K562 (cell line): Measurements from ENCODE around the gene PCDH1. TPM values are rescaled to one million over a fixed set of nuclear protein-coding genes. Genes with fewer than 3 reads are reported as not detected.

Experiments used
- ATAC-seq: fragments of 200-7000 bp; cut with Tn5 transposase; 3 replicates; pipeline ENCODE4 v1.9.1; 2020; ENCODE audit warnings: moderate library complexity
- BruUV-seq: library from RNA; stranded (reverse); fragments of 400-500 nt; replicated peaks from 2 replicates; lab custom pipeline; 2021; lab: Mats Ljungman, UMichigan
- CTCF ChIA-PET: fragments of 300-600 bp; formaldehyde crosslinking; extraction: SDS; loops from one replicate; lab custom pipeline; 2021; ENCODE audit warnings: low intra/inter-chr PET ratio; lab: Yijun Ruan, JAX
- POLR2A ChIA-PET: fragments of 300-600, 350-650 bp; sonication (Branson Sonifier 250); formaldehyde crosslinking; extraction: SDS; loops from one replicate; lab custom pipeline; 2021; ENCODE audit warnings: antibody characterized with exemption, inconsistent platforms; lab: Yijun Ruan, JAX
- DNase-seq, 4 experiments: peaks; one replicate each; pipeline versions ENCODE4 v3.0.0 to v3.0.0-alpha.2; 2011 to 2018; ENCODE audit warnings: low spot score in 3 of 4, mixed read lengths in 3 of 4; ENCODE audit errors: extremely low read depth in 1 of 4
- FAIRE-seq: peaks from 2 replicates; lab custom pipeline; 2011; peaks lifted over from hg19 to GRCh38; lab: Jason Lieb, UNC
- H2AFZ ChIP-seq: 2 replicates; pipeline ENCODE4 v1.6.0; 2011; ENCODE audit warnings: low read depth, low read length, control low read depth, inconsistent platforms
- H3K27ac ChIP-seq: fragments of 200-600 bp; 3 replicates; pipeline ENCODE4 v1.8.0; 2011; ENCODE audit warnings: low read depth, mild to moderate bottlenecking, control low read depth, inconsistent platforms, low read length, moderate library complexity, mixed read lengths; ENCODE audit errors: extremely low read depth
- H3K27me3 ChIP-seq, 2 experiments: fragments of 300-600 bp in 1 of 2; 2 replicates in 1 of 2; 3 replicates in 1 of 2; pipeline versions ENCODE4 v1.6.0 to v1.8.0; 2011; ENCODE audit warnings: inconsistent platforms in 2 of 2, low read length in 2 of 2, mild to moderate bottlenecking in 1 of 2, mixed read lengths in 1 of 2, moderate library complexity in 1 of 2; ENCODE audit not compliant: control insufficient read depth in 2 of 2, insufficient read depth in 2 of 2
- H3K36me3 ChIP-seq: fragments of 300-600 bp; 3 replicates; pipeline ENCODE4 v1.8.0; 2011; ENCODE audit warnings: mild to moderate bottlenecking, low read length, inconsistent platforms; ENCODE audit not compliant: control insufficient read depth, insufficient read depth
- H3K4me1 ChIP-seq, 2 experiments: fragments of 200-600 bp in 1 of 2; replicated peaks in 1 of 2; 2 replicates in 1 of 2; 3 replicates in 1 of 2; pipeline versions ENCODE4 v1.5.1 to v1.8.0; 2011; ENCODE audit warnings: inconsistent platforms in 2 of 2, low read length in 2 of 2, mild to moderate bottlenecking in 1 of 2, mixed read lengths in 1 of 2, moderate library complexity in 1 of 2; ENCODE audit not compliant: control insufficient read depth in 2 of 2, insufficient read depth in 2 of 2
- H3K4me2 ChIP-seq: 2 replicates; pipeline ENCODE4 v1.6.1; 2011; ENCODE audit warnings: low read length, control low read depth, inconsistent platforms, mixed read lengths; ENCODE audit not compliant: insufficient read depth
- H3K4me3 ChIP-seq: fragments of 200-600 bp; sonication (generic), shearing (Covaris generic); 2 replicates; pipeline ENCODE4 v1.5.1; 2016; ENCODE audit warnings: control low read depth, inconsistent platforms
- H3K79me2 ChIP-seq: fragments of 200-600 bp; 3 replicates; pipeline ENCODE4 v1.8.0; 2011; ENCODE audit warnings: low read length, inconsistent platforms; ENCODE audit not compliant: control insufficient read depth, insufficient read depth
- H3K9ac ChIP-seq, 2 experiments: 2 replicates each; pipeline versions ENCODE4 v1.6.0 to v1.6.1; 2011; ENCODE audit warnings: low read depth in 2 of 2, low read length in 2 of 2, control low read depth in 1 of 2, inconsistent platforms in 1 of 2, mild to moderate bottlenecking in 1 of 2, mixed read lengths in 1 of 2; ENCODE audit not compliant: insufficient read depth in 1 of 2
- H3K9me1 ChIP-seq: one replicate; pipeline ENCODE4 v1.6.0; 2011; ENCODE audit warnings: inconsistent platforms, mild to moderate bottlenecking, low read length, moderate library complexity; ENCODE audit not compliant: control insufficient read depth, insufficient read depth
- H3K9me3 ChIP-seq: replicated peaks from 2 replicates; pipeline ENCODE4 v1.5.1; 2011; ENCODE audit warnings: low read depth, low read length, inconsistent platforms; ENCODE audit not compliant: control insufficient read depth, insufficient read depth
- H4K20me1 ChIP-seq: replicated peaks from 2 replicates; pipeline ENCODE4 v1.6.1; 2011; ENCODE audit warnings: low read length, inconsistent platforms, mixed read lengths; ENCODE audit not compliant: control insufficient read depth, insufficient read depth
- ARHGAP35 ChIP-seq: fragments of 450-650 bp; IDR thresholded peaks from 2 replicates; pipeline ENCODE4 v1.6.1; 2018; ENCODE audit not compliant: partially characterized antibody
- BACH1 ChIP-seq: fragments of 200-800 bp; sonication (Bioruptor generic); IDR thresholded peaks from 2 replicates; pipeline ENCODE4 v1.6.1; 2016; ENCODE audit warnings: missing genetic modification characterization, missing compliant biosample characterization
- DACH1 ChIP-seq: fragments of 450-650 bp; IDR thresholded peaks from 2 replicates; pipeline ENCODE4 v1.6.1; 2018; ENCODE audit not compliant: partially characterized antibody
- GTF2B ChIP-seq: IDR thresholded peaks from 2 replicates; pipeline ENCODE4 v1.6.1; 2011; ENCODE audit not compliant: insufficient read length; ENCODE audit errors: extremely low read depth
- HOXB6 ChIP-seq: fragments of 250-450 bp; sonication (Bioruptor Pico); IDR thresholded peaks from 2 replicates; pipeline ENCODE4 v1.5.1; 2022; ENCODE audit warnings: mild to moderate bottlenecking, borderline replicate concordance
- KDM1A ChIP-seq, 2 experiments: fragments of 450-650 bp; IDR thresholded peaks; 2 replicates each; pipeline ENCODE4 v1.6.1; 2016; ENCODE audit warnings: mild to moderate bottlenecking in 2 of 2
- PURB ChIP-seq: sonication (generic); formaldehyde crosslinking; IDR thresholded peaks from 2 replicates; pipeline ENCODE4 v1.9.0; 2021; ENCODE audit warnings: low read depth, mild to moderate bottlenecking, missing genetic modification reagents
- RAD51 ChIP-seq: fragments of 450-650 bp; IDR thresholded peaks from 2 replicates; pipeline ENCODE4 v1.7.1; 2016; ENCODE audit warnings: low read depth, mild to moderate bottlenecking, borderline replicate concordance
- SMARCE1 ChIP-seq: fragments of 450-650 bp; IDR thresholded peaks from 2 replicates; pipeline ENCODE4 v1.7.1; 2016; ENCODE audit warnings: mild to moderate bottlenecking
- SOX6 ChIP-seq: fragments of 450-650 bp; IDR thresholded peaks from 2 replicates; pipeline ENCODE4 v1.6.1; 2014; ENCODE audit warnings: mild to moderate bottlenecking
- TAF9B ChIP-seq: fragments of 450-650 bp; IDR thresholded peaks from 2 replicates; pipeline ENCODE4 v1.6.1; 2018; ENCODE audit warnings: mild to moderate bottlenecking; ENCODE audit not compliant: partially characterized antibody
- ZBED1 ChIP-seq: IDR thresholded peaks from 2 replicates; pipeline ENCODE4 v1.6.1; 2014
- ZNF445 ChIP-seq: fragments of 250-450 bp; sonication (Bioruptor Pico); IDR thresholded peaks from 2 replicates; pipeline ENCODE4 v1.4.0; 2020; ENCODE audit warnings: low read depth, mild to moderate bottlenecking, moderate library complexity
- ZNF583 ChIP-seq: fragments of 250-450 bp; sonication (Bioruptor Pico); IDR thresholded peaks from 2 replicates; pipeline ENCODE4 v1.4.0; 2020
- ZNF717 ChIP-seq: fragments of 250-450 bp; sonication (Bioruptor Pico); IDR thresholded peaks from 2 replicates; pipeline ENCODE4 v1.5.0; 2021
- WGBS: fragments of 100-300 bp; shearing (Covaris generic); methylation state at CpG from one replicate; pipeline ENCODE4 v1.1.6; 2016; ENCODE audit warnings: low coverage, mixed read lengths; ENCODE audit not compliant: insufficient coverage; ENCODE audit errors: missing lambda C conversion rate; 5-methylcytosine and 5-hydroxymethylcytosine counted together
- in situ Hi-C: fragments of 300-500 bp; cut with MboI; formaldehyde crosslinking; loops from 4 replicates; pipeline ENCODE4 v1.15.0; 2018; ENCODE audit warnings: inconsistent platforms, mixed read lengths
- intact Hi-C: fragments of 100-400 bp; cut with micrococcal nuclease; formaldehyde crosslinking; loops from 2 replicates; pipeline ENCODE4 v1.14.2; 2022
- polyA plus RNA-seq, 8 experiments: library from polyadenylated mRNA; depleted of rRNA in 4 of 8; stranded (reverse) in 5 of 8; unstranded in 3 of 8; fragments of >200 nt; fragmentation: Nextera tagmentation in 2 of 8; fragmentation: Illumina TruSeq in 1 of 8; extraction: Ambion mirVana in 2 of 8; extraction: Trizol in 1 of 8; gene quantifications; 2 replicates each; pipeline versions ENCODE4 v1.2.1 to v1.2.3, GENCODE V29; 2011 to 2014; ENCODE audit warnings: inconsistent platforms in 1 of 8, missing spikeins in 1 of 8
- total RNA-seq, 7 experiments: library from RNA; depleted of rRNA in 6 of 7; stranded (reverse); fragments of >200 nt in 6 of 7; fragmentation: Illumina TruSeq in 2 of 7; extraction: Trizol in 2 of 7; gene quantifications; 2 replicates each; pipeline versions ENCODE4 v1.2.1 to v1.2.3, GENCODE V29; 2011 to 2021; ENCODE audit warnings: low replicate concordance in 1 of 7
- TF ChIP-seq, protein P1 (sequence below): sonication (generic); formaldehyde crosslinking; IDR thresholded peaks from 2 replicates; pipeline ENCODE4 v1.8.1; 2023; ENCODE audit warnings: missing genetic modification reagents, mild to moderate bottlenecking, borderline replicate concordance
- TF ChIP-seq, protein P2 (sequence below): fragments of 250-450 bp; sonication (Bioruptor Pico); IDR thresholded peaks from 2 replicates; pipeline ENCODE4 v1.5.0; 2020; ENCODE audit warnings: mild to moderate bottlenecking, borderline replicate concordance

PCDH1 gene
- total and polyA plus RNA-seq, 9 of the 15 experiments (the other 6 are each of a cell fraction or from before 2014, with no cell fraction given) = 0.11 to 3.6 (median 1.9) TPM; not detected in 1

DNA sequence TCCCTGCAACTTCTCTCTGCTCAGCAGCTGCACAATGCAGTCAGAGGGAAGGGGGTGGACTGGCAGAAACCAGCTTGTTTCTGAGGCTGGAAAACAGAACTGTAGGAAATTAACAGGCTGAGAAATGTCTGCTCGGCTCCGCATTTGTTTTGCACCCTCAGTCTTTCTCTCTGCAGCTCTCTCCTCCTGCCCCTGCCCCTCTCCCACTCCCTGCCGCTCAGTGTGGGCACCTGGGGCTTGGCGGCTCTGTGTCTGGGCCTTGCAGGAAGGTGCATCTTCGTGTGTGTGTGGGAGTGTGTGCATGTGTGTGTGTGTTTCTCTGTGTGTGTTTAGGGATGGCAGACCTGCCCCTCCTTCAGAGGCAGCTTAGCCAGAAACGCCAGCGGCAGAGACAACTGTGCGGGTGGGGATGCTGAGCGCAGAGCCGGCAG is 53.0 kb downstream of the PCDH1 start:
- no peak for FAIRE-seq
- H3K79me2 ChIP-seq = no peaks in the 10 kb centered on the region
- 0 out of 4 replicates have a peak overlapping the region, but pooled peaks of 1 of the 2 experiments have one; percentile 28 for H3K9ac ChIP-seq
- 5% methylated on average over 10 of the region's 10 CpGs for WGBS
- no peak for ATAC-seq
- in situ Hi-C loops = no loop called here
- H3K36me3 ChIP-seq = no peaks in the 10 kb centered on the region
- CTCF ChIA-PET = interaction anchor here (1.0 kb wide), 1 partner anchor 161 kb away, joined by 3 read pairs; no protein-coding TSS in a partner anchor
- POLR2A ChIA-PET = interaction anchor here (0.6 kb wide), 2 partner anchors 29 to 120 kb away, joined by 3 to 4 read pairs; no protein-coding TSS in a partner anchor
- H3K9me3 ChIP-seq = no peaks in the 10 kb centered on the region
- no peak overlapping the region for H3K27ac ChIP-seq
- no peak overlapping the region for H3K4me3 ChIP-seq
- H3K4me1 ChIP-seq = peaks cover 0 to 4% of the 10 kb centered on the region in 2 experiments; a peak in 1 of 5 replicates
- H3K4me2 ChIP-seq = no peak overlapping the region
- H3K27me3 ChIP-seq = peaks cover 11 to 31% of the 10 kb centered on the region in 2 experiments
- no peak for DNase-seq
- H4K20me1 ChIP-seq = 0 out of 2 replicates have a peak, but pooled peaks cover 7% of the 10 kb centered on the region
- H2AFZ ChIP-seq = no peak overlapping the region
- BruUV-seq = no TSS peak
- H3K9me1 ChIP-seq = no peaks in the 10 kb centered on the region
- intact Hi-C loops = loop anchor here (5.0 kb wide), 1 partner anchor 133 kb away; no protein-coding TSS in a partner anchor
- TF ChIP-seq SOX6 = no peak
- TF ChIP-seq, protein P1, sequence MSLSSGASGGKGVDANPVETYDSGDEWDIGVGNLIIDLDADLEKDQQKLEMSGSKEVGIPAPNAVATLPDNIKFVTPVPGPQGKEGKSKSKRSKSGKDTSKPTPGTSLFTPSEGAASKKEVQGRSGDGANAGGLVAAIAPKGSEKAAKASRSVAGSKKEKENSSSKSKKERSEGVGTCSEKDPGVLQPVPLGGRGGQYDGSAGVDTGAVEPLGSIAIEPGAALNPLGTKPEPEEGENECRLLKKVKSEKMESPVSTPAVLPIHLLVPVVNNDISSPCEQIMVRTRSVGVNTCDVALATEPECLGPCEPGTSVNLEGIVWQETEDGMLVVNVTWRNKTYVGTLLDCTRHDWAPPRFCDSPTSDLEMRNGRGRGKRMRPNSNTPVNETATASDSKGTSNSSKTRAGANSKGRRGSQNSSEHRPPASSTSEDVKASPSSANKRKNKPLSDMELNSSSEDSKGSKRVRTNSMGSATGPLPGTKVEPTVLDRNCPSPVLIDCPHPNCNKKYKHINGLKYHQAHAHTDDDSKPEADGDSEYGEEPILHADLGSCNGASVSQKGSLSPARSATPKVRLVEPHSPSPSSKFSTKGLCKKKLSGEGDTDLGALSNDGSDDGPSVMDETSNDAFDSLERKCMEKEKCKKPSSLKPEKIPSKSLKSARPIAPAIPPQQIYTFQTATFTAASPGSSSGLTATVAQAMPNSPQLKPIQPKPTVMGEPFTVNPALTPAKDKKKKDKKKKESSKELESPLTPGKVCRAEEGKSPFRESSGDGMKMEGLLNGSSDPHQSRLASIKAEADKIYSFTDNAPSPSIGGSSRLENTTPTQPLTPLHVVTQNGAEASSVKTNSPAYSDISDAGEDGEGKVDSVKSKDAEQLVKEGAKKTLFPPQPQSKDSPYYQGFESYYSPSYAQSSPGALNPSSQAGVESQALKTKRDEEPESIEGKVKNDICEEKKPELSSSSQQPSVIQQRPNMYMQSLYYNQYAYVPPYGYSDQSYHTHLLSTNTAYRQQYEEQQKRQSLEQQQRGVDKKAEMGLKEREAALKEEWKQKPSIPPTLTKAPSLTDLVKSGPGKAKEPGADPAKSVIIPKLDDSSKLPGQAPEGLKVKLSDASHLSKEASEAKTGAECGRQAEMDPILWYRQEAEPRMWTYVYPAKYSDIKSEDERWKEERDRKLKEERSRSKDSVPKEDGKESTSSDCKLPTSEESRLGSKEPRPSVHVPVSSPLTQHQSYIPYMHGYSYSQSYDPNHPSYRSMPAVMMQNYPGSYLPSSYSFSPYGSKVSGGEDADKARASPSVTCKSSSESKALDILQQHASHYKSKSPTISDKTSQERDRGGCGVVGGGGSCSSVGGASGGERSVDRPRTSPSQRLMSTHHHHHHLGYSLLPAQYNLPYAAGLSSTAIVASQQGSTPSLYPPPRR (CRISPR knock-in tag) = no peak
- TF ChIP-seq, protein P2, sequence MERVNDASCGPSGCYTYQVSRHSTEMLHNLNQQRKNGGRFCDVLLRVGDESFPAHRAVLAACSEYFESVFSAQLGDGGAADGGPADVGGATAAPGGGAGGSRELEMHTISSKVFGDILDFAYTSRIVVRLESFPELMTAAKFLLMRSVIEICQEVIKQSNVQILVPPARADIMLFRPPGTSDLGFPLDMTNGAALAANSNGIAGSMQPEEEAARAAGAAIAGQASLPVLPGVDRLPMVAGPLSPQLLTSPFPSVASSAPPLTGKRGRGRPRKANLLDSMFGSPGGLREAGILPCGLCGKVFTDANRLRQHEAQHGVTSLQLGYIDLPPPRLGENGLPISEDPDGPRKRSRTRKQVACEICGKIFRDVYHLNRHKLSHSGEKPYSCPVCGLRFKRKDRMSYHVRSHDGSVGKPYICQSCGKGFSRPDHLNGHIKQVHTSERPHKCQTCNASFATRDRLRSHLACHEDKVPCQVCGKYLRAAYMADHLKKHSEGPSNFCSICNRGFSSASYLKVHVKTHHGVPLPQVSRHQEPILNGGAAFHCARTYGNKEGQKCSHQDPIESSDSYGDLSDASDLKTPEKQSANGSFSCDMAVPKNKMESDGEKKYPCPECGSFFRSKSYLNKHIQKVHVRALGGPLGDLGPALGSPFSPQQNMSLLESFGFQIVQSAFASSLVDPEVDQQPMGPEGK (CRISPR knock-in tag) = no peak
- TF ChIP-seq ZNF583 (CRISPR knock-in tag) = no peak
- no peak for TF ChIP-seq TAF9B
- no peak for TF ChIP-seq PURB
- no peak for TF ChIP-seq ZBED1
- no peak for TF ChIP-seq BACH1 (tag)
- TF ChIP-seq ZNF445 = no peak
- TF ChIP-seq ZNF717 (CRISPR knock-in tag) = no peak
- no peak for TF ChIP-seq ARHGAP35
- TF ChIP-seq GTF2B = no peak
- TF ChIP-seq DACH1 = no peak
- no peak for TF ChIP-seq KDM1A (IDR thresholded peaks at IDR 0.05)
- no peak for TF ChIP-seq RAD51
- no peak for TF ChIP-seq SMARCE1
- no peak for TF ChIP-seq HOXB6 (CRISPR knock-in tag)
